Measurements from ENCODE around the gene MYF5. TPM values are rescaled to one million over a fixed set of nuclear protein-coding genes. Genes with fewer than 3 reads are reported as not detected.
A peak's percentile ranks its signal among the peaks of the same experiment; 100 is the strongest.

Gene MYF5
- total and polyA plus RNA-seq, 2 of the 4 experiments (the other 2 are of a cell fraction) = not detected

- Histone ChIP-seq H4K20me1 (ENCODE audit: insufficient read depth, low read length) (no peaks in the 10 kb centered on the region), H2BK15ac (ENCODE audit: low read depth, low read length) (no peak overlapping the region), H3K56ac (ENCODE audit: extremely low read depth, insufficient read depth, low read length) (no peak overlapping the region), H4K5ac (ENCODE audit: low read depth, low read length) (no peak overlapping the region), H3K79me1 (ENCODE audit: low read depth in 1 of 2, low read length in 2 of 2) (no peaks in the 10 kb centered on the region), H3K27ac (ENCODE audit: insufficient read depth, low read length) (no peak overlapping the region), H4K8ac (ENCODE audit: low read depth in 2 of 2, low read length in 2 of 2) (no peak overlapping the region), H3K9me1 (ENCODE audit: insufficient read depth, low read length) (no peaks in the 10 kb centered on the region), H3K4me2 (ENCODE audit: low read depth, low read length) (no peak overlapping the region), H2BK120ac (ENCODE audit: low read depth, low read length) (no peak overlapping the region), H2BK5ac (ENCODE audit: low read depth, low read length, poor library complexity, severe bottlenecking) (no peak overlapping the region), H3K36me3 (ENCODE audit: control insufficient read depth, insufficient read depth, low read length) (no peaks in the 10 kb centered on the region), H2BK20ac (ENCODE audit: low read depth, low read length) (no peak overlapping the region), H4K91ac (ENCODE audit: insufficient read depth, low read depth, low read length) (no peak overlapping the region), H3K23ac (ENCODE audit: low read depth, low read length) (no peak overlapping the region), H2AFZ (replicated peaks; ENCODE audit: low read length, poor library complexity) (peak overlapping the region; percentile 8), H3K18ac (ENCODE audit: low read depth, low read length) (no peak overlapping the region), H3K27me3 (ENCODE audit: control insufficient read depth, insufficient read depth, low read length) (no peaks in the 10 kb centered on the region), H2AK5ac (ENCODE audit: low read depth, low read length) (no peak overlapping the region), H2AK9ac (replicated peaks; ENCODE audit: low read depth, low read length, poor library complexity) (no peak overlapping the region), H3K4me1 (ENCODE audit: control insufficient read depth, insufficient read depth, low read length) (no peaks in the 10 kb centered on the region), H3K9ac (ENCODE audit: low read depth, low read length) (no peak overlapping the region), H3K9me3 (ENCODE audit: control insufficient read depth, insufficient read depth, low read length) (no peaks in the 10 kb centered on the region), H3K4ac (ENCODE audit: low read depth, low read length) (no peak overlapping the region), H3K14ac (replicated peaks; ENCODE audit: low read depth, low read length) (no peak overlapping the region), H3K4me3 (ENCODE audit: insufficient read depth, low read depth, low read length) (no peak overlapping the region)
- no TSS peak for BruUV-seq (replicated peaks)
- TF ChIP-seq RCOR1 (IDR thresholded peaks at IDR 0.05; ENCODE audit: insufficient replicate concordance, low read length) = no peak
- TF ChIP-seq MAZ (IDR thresholded peaks at IDR 0.05; ENCODE audit: borderline replicate concordance, low read depth, low read length) = no peak
- TF ChIP-seq FOS (IDR thresholded peaks at IDR 0.05; ENCODE audit: low read depth, low read length) = no peak
- no peak for TF ChIP-seq MXI1 (IDR thresholded peaks at IDR 0.05; ENCODE audit: borderline replicate concordance, low read depth, low read length)
- no peak for TF ChIP-seq CTCF (conservative IDR thresholded peaks at IDR 0.05; ENCODE audit: low read depth, low read length)
- no peak for TF ChIP-seq RFX5 (IDR thresholded peaks at IDR 0.05; ENCODE audit: low read depth, low read length)
- TF ChIP-seq POLR2A (IDR thresholded peaks at IDR 0.05; ENCODE audit: low read depth, low read length) = no peak
- no peak for TF ChIP-seq BHLHE40 (IDR thresholded peaks at IDR 0.05; ENCODE audit: low read depth, low read length)
- no peak for TF ChIP-seq NFE2L2 (IDR thresholded peaks at IDR 0.05; ENCODE audit: low read depth, low read length)
- no peak for TF ChIP-seq CEBPB (IDR thresholded peaks at IDR 0.05; ENCODE audit: low read depth, low read length)
- TF ChIP-seq CHD1 (IDR thresholded peaks at IDR 0.05; ENCODE audit: low read depth, low read length) = no peak
- no peak for TF ChIP-seq RAD21 (IDR thresholded peaks at IDR 0.05; ENCODE audit: low read length)
- no peak for TF ChIP-seq SMC3 (IDR thresholded peaks at IDR 0.05; ENCODE audit: low read depth, low read length)
- no peak for TF ChIP-seq MAFK (IDR thresholded peaks at IDR 0.05; ENCODE audit: low read depth, low read length)
- TF ChIP-seq ELK1 (IDR thresholded peaks at IDR 0.05; ENCODE audit: borderline replicate concordance, low read depth, low read length) = no peak
- TF ChIP-seq USF2 (IDR thresholded peaks at IDR 0.05; ENCODE audit: low read depth, low read length) = no peak
- 40% methylated on average over 2 of the region's 10 CpGs; no CpG with 5 or more reads in 1 of the 2 experiments for WGBS, 2 experiments (ENCODE audit: extremely low coverage in 2 of 2, insufficient read length in 1 of 2)
- ATAC-seq (ENCODE audit: low read depth) (no peak), DNase-seq (no peak)
- in situ Hi-C loops (cut with MboI; ENCODE audit: low sequenced_read_pairs) (no loop called here), intact Hi-C loops (cut with micrococcal nuclease) (no loop called here), dilution Hi-C loops (cut with HindIII; ENCODE audit: low sequenced_read_pairs, unreplicated experiment) (no loop called here)
- CTCF ChIA-PET = no interaction called here
- POLR2A ChIA-PET (ENCODE audit: unreplicated experiment) = no interaction called here
These were observed 931 bp upstream of the MYF5 start for GRCh38 chr12:80715713-80716249.
